ENCODE results near the gene PDZD2.

The PDZD2 gene

DNA sequence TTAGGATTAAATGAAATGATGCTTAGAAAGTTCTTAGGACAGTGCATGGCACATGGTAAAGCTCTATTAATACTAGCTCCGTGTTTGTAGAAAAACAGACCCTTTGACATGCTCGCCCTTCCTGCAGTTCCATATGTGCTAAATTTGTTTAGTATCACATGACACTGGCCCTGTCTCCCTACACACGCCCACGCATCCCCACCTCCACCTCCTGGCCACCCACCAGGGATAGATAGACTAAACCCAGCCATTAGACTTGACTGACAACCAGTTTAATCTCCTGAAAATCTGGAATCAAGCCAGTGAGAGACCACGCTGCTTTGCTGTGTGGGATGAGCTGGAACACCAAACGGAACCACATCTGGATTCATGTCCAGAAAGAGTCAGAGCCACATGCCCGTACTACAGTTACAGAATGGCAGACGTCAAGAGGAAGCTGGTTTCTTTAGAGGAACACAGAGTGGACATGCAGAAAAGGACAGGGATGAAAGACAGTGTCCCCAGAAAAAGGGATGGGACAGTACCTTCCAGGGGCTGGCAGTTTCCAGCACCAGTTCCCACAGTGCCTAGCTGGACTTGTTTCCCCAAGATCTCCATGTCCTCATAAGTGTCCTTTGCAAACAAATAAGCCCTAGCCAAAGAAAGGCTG is 186.1 kb downstream of the PDZD2 start:
- DNase-seq (ENCODE audit: low read depth in 2 of 2) = no peak

DNA sequence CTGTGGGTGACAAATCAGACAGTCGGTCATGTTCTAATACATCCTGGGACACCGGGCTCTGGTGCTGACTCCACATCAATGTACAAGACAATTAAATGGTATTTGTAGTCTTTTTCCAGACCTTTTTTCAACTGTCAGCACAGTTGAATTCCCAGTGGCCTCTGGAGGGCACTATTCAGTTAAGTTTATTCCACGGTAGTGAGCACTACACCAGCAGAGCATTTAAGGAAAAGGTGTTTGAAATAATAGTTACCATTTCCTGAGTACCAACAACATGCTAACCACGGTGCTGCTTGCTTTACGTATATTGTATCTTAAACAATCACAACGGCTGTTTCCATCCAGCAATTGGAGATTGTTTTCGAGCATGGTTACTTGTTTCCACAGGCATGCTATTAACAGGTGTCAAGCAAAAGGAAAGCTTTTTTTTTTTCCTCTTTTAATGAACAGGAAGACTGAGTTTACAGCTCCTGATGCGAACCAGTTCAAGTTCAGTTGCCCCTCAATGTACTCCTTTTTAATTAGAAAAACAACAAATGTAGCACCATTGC is 186.7 kb downstream of the PDZD2 start:
- peak in 1 of 2 donors; percentile 4 for DNase-seq (ENCODE audit: low read depth in 2 of 2)

DNA sequence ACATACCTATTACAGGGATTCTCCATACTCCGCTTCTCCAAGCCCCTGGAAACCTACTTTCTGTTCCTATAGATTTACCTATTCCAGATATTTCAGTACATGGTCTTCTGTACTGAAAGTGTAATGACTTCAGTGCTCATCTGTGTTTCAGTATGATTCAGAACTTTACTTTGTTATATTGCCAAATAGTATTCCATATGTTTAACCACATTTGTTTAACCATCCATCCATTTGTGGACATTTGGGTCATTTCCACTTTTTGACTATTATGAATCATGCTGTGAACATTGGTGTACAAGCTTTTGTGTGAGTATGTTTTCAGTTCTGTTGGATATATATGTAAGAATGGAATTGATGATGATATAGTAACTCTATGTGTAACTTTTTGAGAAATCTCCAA is 188.9 kb downstream of the PDZD2 start:
- no peak for DNase-seq (ENCODE audit: low read depth in 2 of 2)

DNA sequence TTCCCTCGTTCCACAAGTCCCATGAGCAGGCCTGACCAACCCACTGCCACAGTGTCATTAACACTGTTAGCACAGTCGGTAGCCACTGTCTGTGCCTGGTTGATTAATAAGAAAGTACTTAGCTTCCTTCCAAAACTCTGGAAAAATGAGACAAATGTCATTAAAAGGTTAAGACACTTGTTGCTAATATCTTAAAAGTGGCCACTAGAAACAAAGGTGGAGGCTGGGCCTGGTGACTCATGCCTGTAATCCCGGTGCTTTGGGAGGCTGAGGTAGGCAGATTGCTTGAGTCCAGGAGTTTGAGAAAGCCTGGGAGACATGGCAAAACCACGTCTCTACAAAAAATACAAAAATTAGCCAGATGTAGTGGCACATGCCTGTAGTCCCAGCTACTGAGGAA is 194.0 kb downstream of the PDZD2 start:
- no peak for DNase-seq (ENCODE audit: low read depth in 2 of 2)

DNA sequence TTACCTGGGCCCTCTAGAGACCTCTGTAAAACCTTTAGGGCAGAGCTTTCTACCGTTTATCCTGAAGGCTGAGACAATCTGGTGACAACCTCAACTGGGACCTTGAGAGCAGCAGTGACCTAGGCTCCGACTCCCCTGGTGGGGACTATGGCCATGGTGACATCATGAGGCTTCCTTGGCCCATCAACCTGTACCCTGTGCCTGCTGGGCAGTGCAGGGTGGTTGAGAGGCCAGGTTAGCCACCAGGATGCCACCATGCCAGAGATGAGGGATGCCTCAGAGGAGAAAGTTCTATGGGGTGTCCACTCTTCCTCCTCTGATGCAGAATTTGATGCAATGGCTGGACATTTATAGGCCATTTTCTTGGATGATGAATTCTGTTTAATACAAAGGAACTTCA is 194.8 kb downstream of the PDZD2 start:
- no peak for DNase-seq (ENCODE audit: low read depth in 2 of 2)

DNA sequence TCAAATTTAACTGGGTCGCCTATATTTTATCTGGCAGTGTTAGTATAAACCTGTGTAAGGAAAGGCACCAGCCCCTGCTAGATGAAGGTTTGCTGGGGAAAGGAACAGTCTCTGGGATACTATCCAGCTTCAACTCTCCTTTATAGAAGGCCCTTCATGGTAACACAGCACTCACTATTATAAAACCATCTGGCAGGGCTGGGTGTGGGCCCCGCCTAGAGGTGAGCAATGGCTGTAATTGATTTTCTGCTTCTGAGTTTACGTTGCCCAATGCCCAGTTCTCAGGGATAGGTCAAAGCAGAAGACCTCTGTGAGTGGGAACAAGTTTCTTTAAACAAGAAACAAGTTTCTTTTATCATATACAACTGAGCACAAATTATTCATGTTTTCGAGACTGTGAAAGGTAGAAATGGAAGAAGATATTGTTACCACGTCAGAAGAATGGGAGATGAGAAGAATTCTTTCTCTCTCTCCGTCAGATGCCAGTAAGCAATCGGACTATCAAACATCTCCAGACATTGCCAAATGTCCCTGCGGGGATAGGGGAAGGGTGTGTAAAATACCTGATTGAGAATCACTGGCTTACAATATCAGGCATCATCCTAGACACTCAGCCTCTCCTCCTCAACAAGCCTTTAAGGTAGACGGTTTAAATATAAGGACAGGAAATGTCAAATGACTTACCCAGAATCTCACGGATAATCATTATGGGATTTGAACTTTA is 205.9 kb downstream of the PDZD2 start:
- DNase-seq (ENCODE audit: low read depth in 2 of 2) = no peak

DNA sequence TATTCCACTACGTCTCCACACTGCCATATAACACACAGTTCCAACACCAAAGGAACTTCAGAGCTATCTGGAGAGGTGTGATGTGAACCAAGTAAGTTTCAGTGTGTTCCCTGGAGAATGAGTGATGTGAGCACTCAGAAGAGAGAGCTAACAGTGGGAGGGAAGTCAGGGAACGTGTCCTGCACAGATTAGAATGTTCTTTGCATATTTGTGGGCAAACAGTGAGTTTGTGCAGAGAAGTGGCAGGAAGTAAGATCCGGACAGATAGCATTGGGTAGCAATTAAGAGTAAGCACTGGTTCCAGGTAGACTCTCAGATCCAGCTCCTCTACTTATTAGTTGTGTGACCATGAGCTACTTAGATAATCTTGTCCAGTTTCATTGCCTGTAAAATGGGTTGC is 206.4 kb downstream of the PDZD2 start:
- no peak for DNase-seq (ENCODE audit: low read depth in 2 of 2)

DNA sequence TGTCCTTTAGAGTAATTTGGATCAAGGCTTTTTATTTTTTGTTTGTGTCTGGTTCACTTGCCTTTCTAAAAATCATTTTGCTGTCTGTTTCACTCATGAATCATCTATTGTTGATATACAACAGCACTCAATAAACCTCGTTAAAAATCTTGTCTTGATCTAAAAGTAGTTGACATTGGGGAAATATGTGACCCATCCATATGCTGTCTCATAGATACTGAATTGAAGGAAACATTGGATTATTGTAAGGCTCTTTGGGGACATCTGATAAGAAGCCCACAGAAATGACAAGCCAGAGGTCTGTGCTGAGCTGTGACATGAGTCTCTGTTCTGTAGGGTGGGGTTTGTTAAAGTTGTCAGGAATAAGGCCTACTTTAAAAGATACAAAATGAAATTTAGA is 208.0 kb downstream of the PDZD2 start:
- DNase-seq (ENCODE audit: low read depth in 2 of 2) = no peak

DNA sequence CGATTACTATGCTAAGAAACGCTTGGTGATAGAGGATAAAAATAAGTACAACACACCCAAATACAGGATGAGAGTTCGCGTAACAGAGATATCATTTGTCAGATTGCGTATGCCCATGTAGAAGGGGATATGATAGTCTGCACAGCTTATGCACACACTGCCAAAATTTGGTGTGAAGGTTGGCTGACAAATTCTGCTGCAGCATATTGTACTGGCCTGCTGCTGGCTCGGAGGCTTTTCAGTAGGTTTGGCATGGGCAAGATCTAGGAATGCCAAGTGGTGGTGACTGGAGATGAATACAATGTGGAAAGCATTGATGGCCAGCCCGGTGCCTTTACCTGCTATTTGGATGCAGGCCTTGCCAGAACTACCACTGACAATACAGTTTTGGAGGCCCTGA is 208.4 kb downstream of the PDZD2 start:
- DNase-seq (ENCODE audit: low read depth in 2 of 2) = no peak

DNA sequence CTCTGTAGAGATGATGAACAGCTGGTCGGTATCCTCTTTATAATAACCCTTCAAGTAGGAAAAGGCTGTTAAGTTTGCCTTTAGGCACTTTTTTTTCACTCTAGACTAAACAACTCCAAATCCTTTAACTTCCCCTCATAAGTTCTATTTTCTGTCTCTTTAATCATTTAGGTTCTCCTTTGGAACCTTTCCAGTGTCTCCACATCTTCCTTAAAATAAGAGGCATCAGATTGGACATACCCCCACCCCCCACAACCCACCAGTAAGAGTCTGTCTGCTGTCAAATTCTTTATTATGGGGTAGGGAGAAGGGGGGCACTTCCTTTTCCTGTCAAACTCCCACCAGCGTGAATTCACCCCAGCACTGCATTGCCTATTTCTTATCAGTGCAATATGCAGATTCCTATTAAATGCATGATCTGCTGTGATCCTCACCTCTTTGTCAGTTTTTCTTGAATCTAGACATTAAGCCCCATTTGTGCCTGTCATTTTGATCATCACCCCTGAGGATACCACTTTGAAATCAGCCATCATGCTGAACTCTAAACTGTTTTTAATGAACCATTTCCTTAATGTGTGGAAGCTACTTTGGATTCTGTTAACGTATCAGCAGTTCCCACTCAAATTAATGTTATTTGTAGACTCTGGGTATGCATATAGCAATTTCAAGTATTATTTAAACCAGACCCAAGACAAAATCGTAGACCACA is 212.2 kb downstream of the PDZD2 start:
- DNase-seq (ENCODE audit: low read depth in 2 of 2) = no peak

DNA sequence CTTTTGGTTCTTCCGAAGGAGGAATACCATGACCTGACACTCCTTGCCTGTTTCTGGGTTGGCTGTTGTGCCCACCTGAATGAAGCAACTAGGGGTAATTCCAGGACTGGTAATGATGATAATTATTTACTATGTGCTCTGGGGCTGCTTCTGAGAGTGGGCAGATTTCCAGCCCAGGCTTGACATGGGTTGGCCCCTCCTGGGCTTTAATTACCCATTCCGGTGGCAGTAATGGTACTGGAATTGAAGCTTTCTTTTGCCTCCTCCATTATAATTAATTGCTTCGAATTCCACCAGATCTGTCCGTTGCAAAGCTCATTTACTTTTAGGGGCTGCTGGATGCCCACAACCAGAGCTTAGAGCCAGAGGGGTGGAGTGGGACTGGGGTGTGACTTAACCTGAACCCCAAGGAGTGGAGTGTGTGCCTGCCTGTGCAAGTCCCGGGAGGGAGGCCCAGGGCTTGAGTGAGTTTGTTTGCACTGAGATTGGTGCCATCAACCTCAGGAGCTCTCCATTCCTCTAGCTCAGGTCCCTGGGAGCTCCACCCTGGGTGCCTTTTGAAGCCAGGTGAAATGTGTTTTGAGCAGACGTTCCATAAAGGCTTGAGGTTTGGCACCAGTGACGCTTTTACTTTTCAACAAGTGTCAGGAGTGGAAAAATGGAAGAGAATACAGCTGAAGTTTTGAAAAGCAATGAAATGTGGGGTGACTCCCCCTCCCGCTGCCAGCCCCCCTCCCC is 214.6 kb downstream of the PDZD2 start:
- no peak for DNase-seq (ENCODE audit: low read depth in 2 of 2)

DNA sequence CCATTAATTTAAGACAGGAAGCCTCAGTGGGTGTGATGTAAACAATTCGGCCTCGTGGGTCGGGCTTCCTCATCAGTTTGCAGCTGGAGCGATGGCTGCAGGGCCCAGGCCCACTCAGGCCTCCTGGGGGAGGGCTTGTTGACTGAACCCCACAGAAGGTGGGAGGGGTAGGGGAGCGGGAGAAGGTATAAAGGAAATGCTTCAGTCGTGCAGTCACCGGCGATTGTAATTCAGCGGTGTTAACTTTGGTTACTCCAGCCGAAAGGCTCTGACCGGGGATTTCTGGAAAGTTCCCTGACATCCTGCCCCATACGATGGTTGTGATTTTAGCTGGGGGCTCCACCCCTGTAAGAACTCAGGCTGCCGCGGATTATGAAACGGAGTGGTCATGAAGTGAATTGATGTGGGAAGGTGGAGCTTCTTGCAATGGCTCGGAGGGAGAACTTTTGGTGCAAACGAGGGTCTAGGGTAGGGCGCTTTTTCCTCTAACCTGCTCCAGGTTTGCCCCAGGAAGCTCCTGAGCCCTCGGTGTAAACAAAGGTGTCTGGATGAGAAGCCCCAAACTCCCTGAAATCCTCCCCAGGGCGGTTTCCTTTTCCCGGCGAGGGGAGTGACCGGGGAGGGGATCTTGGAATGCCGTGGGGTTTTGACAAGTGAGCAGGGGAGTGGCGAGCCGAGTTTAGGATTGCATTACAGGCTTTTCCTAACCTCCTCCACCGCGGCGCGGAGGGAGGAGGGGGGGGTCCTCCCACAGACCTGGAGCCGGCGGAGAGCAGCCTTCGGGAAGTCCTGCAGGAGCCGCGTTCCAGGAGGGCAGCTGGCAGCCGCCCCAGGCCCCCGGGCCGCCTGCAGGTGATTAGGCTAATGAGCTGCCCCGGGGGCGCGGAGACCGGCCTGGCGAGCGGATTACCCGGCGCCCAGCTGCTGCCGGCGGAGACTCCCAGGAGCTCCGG is 215.5 kb downstream of the PDZD2 start:
- no peak for DNase-seq (ENCODE audit: low read depth in 2 of 2)

DNA sequence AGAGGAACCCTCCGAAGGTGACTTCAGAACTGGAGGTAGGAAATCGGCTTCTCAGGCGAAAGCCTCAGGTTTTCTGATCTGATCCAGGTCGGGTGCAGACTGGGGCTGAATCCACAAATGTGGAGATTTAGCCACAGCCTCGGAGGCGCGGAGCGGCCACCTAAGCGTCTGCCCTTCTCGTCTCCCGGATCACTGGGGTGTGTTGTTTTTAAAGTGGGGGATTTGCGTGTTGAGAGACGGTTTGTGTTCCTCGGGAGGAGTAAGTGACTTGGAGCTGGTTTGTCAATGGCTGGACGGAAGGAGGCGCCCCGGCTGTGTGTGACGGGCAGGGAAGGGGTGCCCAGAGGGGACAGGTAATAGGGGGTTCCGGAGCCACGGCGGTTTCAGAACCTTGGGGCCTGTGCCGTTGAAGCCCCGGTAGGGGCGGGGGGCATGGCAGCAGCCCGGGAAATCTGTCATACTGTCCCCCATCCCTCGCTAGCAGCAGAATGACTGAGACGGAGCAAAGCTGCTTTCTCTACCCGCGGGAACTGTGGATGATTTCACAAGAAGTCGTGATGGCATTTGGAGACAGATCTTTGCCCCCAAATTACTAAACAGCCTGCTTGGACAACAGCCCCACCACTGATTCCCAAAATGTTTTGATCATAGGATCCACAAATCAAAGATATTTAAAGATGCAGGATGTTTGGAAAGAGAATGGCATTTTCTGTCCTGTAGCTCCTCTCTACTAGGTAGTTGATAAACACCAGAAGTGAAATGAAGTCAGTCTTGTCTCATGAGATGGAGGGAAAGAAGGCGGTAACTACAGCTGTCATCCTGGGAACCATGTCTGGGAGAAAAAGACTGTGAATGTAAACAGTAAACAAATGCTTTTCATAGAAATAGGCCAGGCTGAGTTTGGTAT is 216.5 kb downstream of the PDZD2 start:
- DNase-seq (ENCODE audit: low read depth in 2 of 2) = no peak

DNA sequence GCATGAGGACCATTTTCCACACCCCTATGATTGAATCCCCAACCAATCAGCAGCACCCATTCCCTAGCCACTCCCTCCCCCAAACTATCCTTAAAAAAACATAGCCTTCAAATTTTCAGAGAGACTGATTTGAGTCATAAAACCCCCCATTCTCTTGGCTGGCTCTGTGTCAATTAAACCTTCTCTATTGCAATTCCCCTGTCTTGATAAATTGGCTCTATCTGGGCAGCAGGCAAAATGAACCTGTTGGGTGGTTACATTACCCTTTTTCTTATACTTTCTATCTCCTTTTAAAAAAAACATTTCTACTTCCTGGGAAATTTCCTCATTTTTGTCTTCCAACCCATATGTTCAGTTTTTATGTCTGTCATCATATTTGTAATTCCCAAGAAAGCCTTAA is 220.2 kb downstream of the PDZD2 start:
- DNase-seq (ENCODE audit: low read depth in 2 of 2) = no peak

DNA sequence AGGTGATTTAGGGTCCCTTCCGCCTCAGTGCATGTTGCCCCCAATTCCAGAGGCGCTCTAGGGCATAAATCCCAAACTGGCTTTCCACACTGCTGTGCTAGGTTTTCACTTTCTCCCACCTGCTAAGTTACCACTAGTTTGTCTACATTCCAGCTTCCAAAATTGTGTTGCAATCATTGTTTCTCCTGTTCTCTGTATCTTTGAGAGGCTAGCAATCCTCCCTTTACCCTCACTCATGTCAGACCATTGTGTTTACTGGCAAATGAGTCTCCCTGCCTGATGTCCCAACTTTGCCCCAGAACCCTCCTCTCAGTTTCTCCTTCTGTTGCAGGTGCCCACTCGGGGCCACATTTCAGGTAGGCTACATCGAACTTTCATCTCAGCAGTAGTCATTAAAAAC is 221.3 kb downstream of the PDZD2 start:
- no peak for DNase-seq (ENCODE audit: low read depth in 2 of 2)

DNA sequence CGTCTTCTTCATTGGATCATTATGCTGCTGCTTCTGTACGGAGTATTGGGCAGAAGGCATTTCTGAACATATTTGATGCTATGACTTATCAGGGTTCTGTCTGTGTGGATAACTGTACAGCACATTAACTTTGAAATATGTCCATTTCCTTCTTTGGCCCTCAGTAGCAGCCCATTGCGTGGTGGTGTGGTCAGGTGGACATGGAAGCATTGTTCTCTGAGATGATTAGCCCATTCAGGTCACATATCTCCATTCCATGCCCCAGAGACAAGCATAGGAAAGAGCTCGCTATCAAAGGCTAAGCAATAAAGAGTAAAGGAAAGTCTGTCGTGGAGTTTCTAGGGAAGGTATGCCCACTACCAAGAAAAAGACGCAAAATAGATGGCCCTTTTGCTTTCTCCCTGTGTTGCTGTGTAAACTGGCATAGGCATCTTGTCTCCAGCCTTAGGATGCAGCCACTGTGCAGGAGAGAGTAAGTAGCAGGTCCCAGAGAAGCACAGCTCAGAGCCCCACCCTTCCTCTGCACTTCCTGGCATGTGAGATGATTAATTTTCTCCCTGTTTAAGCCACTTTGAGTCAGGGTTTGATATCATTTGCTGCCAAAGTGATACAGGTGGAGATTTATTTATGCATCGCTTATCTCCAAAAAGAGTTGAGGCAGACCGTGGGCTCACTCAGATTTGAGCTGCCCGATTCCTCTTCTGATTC is 221.9 kb downstream of the PDZD2 start:
- DNase-seq (ENCODE audit: low read depth in 2 of 2) = no peak

DNA sequence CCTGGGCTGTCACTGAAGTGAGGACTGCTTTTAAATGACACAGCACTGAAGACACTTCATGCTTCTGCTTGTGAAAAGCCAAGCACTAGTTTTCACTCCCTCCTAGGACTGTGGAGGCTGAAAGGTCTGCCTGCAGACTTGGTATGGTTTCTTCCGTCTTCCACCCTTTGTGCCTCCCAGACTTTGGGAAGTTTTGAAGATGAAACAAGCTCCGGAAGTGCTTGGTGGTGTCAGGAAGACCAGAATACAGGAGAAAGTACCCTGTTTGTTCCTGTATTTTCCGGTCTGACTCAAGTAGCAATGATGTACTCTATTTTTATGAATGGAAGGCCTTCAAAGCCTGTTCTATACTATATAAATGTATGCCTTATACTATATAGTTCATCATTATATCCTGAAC is 222.7 kb downstream of the PDZD2 start:
- no peak for DNase-seq (ENCODE audit: low read depth in 2 of 2)

DNA sequence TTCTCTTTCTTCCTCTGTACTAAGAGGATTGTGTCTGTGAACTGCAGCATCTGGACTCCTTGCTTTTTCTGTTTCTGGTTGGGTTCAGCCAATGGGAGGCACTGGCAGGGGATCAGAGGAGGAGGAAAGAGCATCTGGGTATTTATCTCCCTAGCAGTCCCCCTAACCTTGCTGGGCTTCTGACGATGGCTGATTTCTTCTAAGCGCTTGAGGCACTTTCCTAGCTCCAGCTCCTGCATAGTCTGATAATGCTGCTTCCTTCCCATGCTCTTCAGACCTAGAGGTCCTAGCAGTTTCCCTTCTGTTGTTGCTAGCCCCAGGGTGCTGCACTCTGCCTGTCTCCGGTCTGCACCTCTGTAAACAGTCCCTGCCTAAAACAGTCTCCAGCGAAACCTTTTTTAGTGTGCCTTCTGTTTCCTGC is 225.1 kb downstream of the PDZD2 start:
- DNase-seq (ENCODE audit: low read depth in 2 of 2) = no peak

DNA sequence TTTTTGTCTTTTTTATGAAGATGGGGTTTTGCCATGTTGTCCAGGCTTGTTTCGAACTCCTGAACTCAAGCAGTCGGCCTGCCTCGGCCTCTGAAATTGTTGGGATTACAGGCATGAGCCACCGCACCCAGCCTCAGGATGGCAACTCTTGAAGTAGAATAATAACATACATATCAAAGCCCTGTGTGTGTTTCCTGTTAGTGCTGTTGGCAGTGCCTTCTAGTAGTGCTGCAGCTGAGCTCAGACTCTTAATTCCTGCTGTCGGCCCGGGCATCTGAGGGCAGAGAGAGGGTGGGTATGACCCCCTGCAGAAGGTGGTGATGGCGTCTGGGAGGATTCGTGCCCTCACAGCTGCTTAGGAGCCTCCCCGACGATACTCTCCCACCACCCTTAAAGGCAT is 227.2 kb downstream of the PDZD2 start:
- no peak for DNase-seq (ENCODE audit: low read depth in 2 of 2)

Measured in stimulated activated CD8-positive, alpha-beta memory T cell treated with anti-CD3 and anti-CD28 coated beads, Interleukin-15, amount 100 ng/mL, for 48 hours (primary cell).